GM18951 (cell line): ENCODE measurements around the gene ARMC2.

Experiments used
- POLR2A ChIP-seq: IDR thresholded peaks from 4 replicates; pipeline ENCODE4 v1.6.1; 2011; ENCODE audit warnings: mild to moderate bottlenecking; ENCODE audit not compliant: insufficient read length, insufficient read depth; ENCODE audit errors: extremely low read depth
- in situ Hi-C: fragments of 300-500 bp; cut with MboI; formaldehyde crosslinking; loops from one replicate; pipeline ENCODE4 v1.12.0; 2022; ENCODE audit warnings: low sequenced_read_pairs, mixed read lengths, inconsistent platforms; ENCODE audit not compliant: unreplicated experiment

The ARMC2 gene

GRCh38 chr6:108866798-108867197 lies 18.6 kb downstream of the ARMC2 start:
- in situ Hi-C loops = no loop called here

DNA sequence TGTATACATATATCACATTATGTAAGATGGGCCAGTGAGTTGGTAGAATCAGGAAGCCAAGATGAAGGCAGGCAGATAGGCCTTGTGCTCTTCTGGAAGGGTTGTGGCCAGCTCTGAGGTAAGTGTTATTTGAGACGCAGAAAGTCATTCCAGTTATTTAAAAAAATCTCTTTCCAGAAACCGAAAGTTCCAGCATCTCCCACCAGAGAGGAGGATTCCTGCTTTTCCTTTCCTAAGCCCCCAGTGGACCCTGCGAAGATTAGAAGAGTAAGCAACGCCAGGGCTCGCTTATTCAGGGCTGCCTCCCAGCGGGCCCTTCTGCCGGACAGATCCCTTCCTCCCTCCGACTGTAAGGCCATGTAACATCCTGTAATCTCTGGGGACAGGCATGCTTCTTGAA lies 20.4 kb downstream of the ARMC2 start:
- in situ Hi-C loops = no loop called here
- TF ChIP-seq POLR2A = no peak

More at GRCh38 chr6:108866798-108867197, 18.6 kb downstream of the ARMC2 start:
- no peak for TF ChIP-seq POLR2A

- no peak for TF ChIP-seq POLR2A
- in situ Hi-C loops = no loop called here
Measured at GRCh38 chr6:108869876-108870275, 21.7 kb downstream of the ARMC2 start.

DNA sequence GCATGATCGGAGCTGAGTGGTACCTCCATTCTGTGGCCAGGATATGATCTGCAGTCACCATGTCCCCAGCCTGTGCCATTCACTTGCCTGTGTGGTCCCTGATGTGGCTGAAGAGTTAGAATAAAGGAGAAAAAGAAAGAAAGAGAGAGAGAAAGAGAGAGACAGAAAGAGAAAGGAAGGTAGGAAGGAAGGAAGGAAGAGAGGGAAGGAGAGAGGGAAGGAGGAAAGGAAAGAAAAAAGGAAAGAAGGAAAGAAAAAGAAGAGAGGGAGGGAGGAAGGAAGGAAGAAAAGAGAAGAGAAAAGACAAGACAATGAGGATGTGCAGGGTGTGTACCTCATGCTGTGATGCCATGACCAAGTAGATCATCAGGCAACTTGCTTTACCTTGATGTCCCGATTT lies 22.1 kb downstream of the ARMC2 start:
- in situ Hi-C loops = no loop called here

GRCh38 chr6:108872141-108872557 lies 23.9 kb downstream of the ARMC2 start:
- no peak for TF ChIP-seq POLR2A
- in situ Hi-C loops = no loop called here

More for the DNA sequence above, 22.1 kb downstream of the ARMC2 start:
- no peak for TF ChIP-seq POLR2A

DNA sequence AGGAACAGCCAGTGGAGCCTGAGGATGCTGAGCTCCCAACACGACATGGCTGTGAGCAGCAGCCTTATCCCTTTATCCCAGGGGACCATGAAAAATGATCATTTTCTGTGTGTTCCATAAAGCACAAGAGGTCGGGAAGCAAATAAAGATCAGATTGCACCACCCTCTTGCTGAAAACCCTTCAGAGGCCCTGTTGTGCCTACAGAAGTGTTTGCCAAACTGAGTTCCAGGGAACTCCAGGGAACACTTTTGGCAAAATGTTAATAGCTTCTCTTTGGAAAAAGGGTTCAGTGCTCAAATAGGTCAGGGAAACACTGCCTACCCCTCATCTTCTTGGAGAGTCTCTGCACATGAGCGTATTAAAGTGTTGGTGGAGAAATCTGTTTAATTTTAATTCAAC lies 24.4 kb downstream of the ARMC2 start:
- TF ChIP-seq POLR2A = no peak
- in situ Hi-C loops = no loop called here

GRCh38 chr6:108873251-108873650 lies 25.0 kb downstream of the ARMC2 start:
- no peak for TF ChIP-seq POLR2A
- in situ Hi-C loops = no loop called here

DNA sequence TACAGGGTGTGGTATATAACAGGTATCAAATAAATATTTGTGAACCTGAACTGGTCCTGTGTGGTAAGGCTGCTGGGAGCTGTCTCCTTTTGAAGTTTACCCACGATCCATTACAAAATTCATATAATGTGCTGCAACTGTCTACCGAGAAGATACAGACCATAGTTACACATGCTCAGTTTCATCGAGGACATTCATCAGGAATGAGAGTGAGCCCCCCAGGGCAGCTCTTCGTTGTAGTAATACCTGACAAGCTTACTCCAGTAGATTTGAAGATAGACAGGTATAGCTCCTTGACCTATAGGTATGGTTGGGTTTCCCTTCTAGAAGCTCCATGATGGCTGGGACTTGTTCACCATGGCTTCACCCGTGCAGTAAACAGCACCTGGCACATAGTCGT lies 25.7 kb downstream of the ARMC2 start:
- in situ Hi-C loops = no loop called here
- no peak for TF ChIP-seq POLR2A

DNA sequence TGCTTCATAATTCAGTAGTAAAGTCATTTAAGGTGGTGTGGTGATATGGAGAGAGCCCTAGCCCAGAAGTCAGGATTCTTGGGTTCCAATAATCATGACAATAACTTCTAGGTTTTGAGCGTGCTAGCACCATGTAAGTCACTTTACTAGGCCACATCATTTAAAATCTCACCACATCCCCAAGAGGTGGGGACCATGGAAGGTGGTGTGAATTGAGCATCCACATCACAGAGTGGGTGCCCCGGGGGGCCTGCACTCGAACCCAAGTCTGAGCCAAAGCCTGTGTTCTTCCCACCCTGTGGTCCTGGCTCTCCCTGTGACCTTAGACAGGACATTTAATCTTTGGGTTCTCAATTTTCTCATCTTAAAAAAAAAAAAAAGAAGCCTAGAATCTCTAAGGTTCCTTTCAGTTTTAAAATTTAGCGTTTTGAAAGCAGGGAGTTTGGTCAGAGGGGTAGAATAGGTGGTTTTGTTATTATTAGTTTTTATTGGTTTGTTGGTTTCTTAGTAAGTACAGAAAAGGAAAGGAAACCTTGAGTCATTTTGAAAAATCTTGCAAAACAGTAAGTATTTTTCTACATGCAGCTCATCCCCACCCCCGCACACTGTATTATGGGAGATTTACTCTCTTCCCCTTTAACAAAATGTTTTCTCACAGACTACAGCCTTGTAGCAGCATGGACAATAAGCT lies 26.4 kb downstream of the ARMC2 start:
- in situ Hi-C loops = no loop called here
- TF ChIP-seq POLR2A = no peak

GRCh38 chr6:108875161-108875555 lies 26.9 kb downstream of the ARMC2 start:
- in situ Hi-C loops = no loop called here
- no peak for TF ChIP-seq POLR2A

DNA sequence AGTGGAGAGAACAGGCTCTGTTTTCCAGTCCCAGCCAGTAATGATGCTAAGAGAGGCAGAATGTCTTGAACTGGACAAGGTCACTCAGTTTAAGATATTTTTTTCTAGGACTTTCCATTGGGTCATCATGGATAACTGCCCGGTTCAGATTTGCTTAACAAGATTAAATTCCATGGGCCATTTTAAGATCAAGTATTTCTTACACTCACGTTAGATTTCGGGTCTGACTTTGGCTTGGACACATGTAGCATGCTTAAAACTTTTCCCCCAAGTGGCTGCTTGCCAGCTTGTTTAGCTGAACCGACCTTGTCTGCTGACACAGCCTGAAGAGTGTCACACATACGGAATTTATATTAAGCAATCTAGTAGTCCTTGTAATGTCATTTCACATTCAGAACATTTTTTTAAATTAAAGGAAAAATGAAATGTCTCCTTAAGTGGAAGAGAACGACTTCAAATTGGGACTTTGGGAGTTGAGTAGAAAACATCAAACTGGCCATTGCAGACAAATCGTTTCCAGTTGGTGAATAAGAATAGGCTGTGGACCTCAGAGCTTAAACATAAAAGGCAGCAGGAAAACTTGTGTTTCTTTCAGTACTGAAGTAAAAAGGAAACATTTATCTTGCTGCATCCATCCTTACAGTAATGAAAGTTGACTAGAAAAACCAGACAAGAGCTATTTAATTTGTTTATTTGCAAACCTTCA lies 29.0 kb downstream of the ARMC2 start:
- in situ Hi-C loops = no loop called here
- TF ChIP-seq POLR2A = no peak

DNA sequence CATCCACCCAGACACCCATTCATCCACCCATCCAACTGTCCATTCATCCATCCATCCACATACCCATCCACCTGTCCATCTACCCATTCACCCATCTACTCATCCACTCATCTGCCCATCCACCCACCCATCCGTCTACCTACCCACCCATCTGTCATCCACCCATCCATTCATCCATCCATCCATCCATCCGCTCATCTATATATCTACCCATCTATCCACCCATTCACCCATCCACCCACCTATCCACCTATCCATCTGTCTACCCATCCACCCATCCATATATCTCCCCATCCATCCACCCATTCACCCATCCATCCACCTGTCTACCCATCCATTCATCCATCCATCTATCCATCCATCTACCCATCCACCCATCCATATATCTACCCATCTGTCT lies 30.7 kb downstream of the ARMC2 start:
- in situ Hi-C loops = no loop called here
- no peak for TF ChIP-seq POLR2A

- in situ Hi-C loops = no loop called here
- TF ChIP-seq POLR2A = no peak
Measured at GRCh38 chr6:108883172-108883571, 35.0 kb downstream of the ARMC2 start.
